C4-2B (cell line): ENCODE results near the gene ASXL3.

Experiments
- H3K27ac ChIP-seq: fragments of 450-650 bp; 2 replicates; pipeline ENCODE4 v1.5.1; 2017
- ZFX ChIP-seq: fragments of 450-650 bp; IDR thresholded peaks from 2 replicates; pipeline ENCODE4 v1.6.1; 2017
- TF ChIP-seq, protein P1 (sequence below): fragments of 450-650 bp; conservative IDR thresholded peaks from 2 replicates; pipeline ENCODE4 v1.5.1; 2017; ENCODE audit warnings: mild to moderate bottlenecking

ASXL3 gene

DNA sequence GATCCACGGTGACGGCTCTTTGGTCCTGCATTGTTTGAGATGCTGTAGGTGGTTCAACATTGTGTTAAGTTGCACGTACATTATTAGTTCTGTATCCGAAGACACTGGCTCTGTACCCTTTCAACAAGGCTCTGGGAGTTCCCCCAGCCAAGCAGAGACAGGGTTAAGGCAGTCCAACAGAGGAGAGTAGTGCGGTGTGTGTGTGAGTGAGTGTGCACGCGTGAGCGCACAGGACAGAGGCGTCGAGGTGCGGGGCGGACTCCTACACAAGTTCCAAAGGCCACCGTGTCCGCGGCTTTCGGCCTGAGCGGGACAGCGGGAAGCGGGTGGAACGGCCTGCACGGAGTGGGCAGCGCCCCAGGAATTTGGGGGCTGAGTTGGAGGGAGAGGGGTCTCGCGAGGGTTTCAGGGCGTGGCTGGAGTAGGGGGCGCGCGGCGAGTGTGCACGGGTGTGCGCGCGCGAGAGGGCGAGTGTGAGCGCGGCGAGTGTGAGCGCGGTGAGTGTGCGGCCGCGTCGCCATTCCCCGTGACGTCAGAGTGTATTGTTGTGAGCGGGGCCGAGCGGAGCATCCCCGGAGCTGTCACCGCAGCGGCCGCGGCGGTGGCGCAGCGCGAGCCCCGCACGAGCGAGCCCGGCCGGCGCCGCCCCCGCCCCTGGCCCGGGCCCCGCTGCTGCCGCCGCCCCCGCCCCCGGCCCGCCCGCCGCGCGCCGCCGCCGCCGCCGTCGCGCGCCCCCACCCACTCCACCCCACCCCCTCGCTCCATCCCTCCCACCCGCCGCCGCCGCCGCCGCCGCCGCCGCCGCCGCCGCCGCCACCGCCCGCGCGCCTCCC, at the start of gene ASXL3:
TSS of gene ASXL3 (plus strand) at position 535 of the 833 bp plus-strand sequence. CDS start 413 bp downstream, outside the sequence.
- TF ChIP-seq, protein P1, sequence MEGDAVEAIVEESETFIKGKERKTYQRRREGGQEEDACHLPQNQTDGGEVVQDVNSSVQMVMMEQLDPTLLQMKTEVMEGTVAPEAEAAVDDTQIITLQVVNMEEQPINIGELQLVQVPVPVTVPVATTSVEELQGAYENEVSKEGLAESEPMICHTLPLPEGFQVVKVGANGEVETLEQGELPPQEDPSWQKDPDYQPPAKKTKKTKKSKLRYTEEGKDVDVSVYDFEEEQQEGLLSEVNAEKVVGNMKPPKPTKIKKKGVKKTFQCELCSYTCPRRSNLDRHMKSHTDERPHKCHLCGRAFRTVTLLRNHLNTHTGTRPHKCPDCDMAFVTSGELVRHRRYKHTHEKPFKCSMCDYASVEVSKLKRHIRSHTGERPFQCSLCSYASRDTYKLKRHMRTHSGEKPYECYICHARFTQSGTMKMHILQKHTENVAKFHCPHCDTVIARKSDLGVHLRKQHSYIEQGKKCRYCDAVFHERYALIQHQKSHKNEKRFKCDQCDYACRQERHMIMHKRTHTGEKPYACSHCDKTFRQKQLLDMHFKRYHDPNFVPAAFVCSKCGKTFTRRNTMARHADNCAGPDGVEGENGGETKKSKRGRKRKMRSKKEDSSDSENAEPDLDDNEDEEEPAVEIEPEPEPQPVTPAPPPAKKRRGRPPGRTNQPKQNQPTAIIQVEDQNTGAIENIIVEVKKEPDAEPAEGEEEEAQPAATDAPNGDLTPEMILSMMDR, result no peak
- TF ChIP-seq ZFX, result no peak
- no peak within 1 kb of the TSS for H3K27ac ChIP-seq

DNA sequence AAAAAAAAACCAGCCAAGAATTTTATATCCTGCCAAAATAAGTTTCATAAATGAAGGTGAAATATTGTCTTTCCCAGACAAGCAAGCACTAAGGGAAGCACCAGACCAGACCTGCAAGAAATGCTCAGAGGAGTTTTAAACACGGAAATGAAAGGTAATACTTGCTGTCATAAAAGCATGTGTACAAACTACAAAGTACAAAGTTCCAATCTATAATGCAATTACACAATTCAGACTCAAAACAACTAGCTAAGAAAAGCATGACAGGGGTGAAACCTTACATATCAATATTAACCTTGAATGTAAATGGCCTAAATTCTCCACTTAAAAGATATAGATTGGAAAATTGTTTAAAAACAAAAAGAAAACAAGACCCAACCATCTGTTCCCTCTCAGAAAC, 45.0 kb upstream of the ASXL3 start:
- H3K27ac ChIP-seq, result no peak overlapping the region
- no peak for TF ChIP-seq ZFX
- TF ChIP-seq, protein P1, result no peak

DNA sequence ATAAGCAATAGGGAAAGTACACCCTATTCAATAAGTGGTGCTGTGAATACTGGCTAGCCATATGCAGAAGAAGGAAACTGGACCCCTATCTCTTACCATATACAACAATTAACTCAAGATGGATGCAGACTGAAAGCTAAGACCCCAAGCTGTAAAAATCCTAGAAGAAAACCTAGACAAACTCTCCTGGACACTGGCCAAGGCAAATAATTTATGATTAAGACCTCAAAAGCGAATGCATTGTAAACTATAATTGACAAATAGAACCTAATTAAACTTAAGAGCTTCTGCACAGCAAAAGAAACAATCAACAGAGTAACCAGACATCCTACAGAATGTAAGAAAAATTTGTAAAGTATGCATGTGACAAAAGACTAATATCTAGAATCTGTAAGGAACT, 41.1 kb upstream of the ASXL3 start:
- TF ChIP-seq, protein P1, result no peak
- H3K27ac ChIP-seq, result no peak overlapping the region

DNA sequence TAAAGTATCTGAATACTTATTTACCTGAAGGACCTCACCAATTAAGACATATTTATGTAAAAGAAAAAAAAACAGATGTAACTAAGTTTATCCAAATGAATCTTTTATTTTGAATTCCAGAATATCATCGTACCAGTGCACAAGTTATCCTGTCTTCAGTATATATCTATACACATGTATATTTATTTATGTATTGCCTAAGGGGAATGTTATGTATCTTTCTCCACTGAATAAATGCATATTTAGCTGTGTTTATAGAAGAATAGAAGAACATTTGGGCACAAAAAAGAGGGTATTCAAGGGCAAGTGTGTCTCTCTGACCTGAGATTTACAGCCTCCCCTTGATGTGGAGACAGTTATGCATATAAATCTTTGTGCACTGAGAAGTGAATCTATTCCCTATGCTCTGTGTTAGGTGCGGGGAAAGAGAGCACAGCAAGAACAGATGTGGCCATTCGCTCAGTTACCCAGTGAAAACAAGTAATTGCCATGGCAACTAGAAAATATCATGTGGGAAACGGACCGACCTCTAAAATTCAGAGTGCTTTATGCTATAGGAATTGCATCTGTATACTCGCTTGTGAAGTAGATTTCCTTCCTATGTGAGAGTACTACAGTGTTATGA, 39.5 kb upstream of the ASXL3 start:
- no peak for TF ChIP-seq ZFX
- TF ChIP-seq, protein P1, result no peak

DNA sequence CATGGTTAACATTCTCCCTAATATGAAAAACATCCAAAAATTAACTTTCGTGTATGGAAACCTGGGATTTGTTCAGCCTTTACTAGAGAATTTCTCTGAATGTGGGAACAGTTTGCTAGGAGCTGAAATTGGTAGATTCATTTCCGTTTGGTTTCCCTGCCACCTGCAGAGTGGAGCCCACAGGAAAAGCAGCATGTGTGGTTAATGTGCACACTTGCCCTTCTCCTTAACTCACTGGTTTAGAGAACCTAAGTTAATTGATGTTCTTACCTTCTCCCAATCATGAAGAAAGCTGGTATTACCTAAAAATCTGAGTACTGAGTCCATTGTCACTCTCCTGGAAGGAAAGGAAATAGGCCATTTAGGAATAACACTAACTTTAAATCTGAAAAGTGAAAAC, 37.6 kb upstream of the ASXL3 start:
- TF ChIP-seq ZFX, result no peak
- TF ChIP-seq, protein P1, result no peak

More for the DNA sequence above, 39.5 kb upstream of the ASXL3 start:
- no peak overlapping the region for H3K27ac ChIP-seq

DNA sequence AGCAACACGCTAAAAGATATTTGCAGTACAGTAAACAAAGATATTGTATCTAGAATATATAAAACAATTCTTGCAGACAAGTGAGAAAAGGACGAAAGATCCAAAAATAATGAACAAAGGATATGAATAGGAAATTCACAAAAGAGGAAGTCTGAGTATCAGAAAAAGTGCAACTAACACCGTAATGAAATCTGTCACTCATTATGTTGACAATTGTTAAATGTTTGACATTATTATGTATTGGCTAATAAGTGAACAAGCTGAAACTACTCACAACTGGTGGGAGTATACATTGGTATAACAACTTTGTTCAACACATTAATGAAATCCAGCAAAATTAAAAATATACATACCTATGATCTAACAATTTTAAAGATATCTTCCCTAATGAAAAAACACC, 36.7 kb upstream of the ASXL3 start:
- TF ChIP-seq, protein P1, result no peak
- TF ChIP-seq ZFX, result no peak
- no peak overlapping the region for H3K27ac ChIP-seq

More for the DNA sequence above, 37.6 kb upstream of the ASXL3 start:
- H3K27ac ChIP-seq, result no peak overlapping the region

DNA sequence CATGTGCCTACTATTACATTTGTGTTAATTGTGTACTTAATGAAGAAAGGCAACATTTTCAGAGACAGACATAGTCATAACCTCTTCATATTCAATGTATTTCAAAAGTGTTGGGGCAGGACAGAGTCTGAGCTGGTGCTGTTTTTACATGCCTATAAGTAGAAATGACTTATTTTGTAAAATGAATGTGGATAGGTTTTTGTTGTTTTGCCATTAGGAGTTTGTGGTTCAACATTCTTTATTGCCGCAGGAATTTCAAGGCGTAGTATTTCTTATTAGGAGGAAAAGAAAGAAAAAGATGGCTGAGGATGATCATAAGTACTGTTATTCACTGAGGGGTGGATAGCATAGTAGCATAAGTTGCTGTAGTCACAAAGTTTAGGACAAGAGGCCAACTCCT, 21.2 kb upstream of the ASXL3 start:
- no peak overlapping the region for H3K27ac ChIP-seq
- TF ChIP-seq ZFX, result no peak
- TF ChIP-seq, protein P1, result no peak
